Naive B cell (primary cell): ENCODE measurements around the gene CRABP2. TPM values are rescaled to one million over a fixed set of nuclear protein-coding genes. Genes with fewer than 3 reads are reported as not detected.
A peak's percentile ranks its signal among the peaks of the same experiment; 100 is the strongest.

Experiments
- ATAC-seq, 2 donors: fragments of 150-1000 bp; cut with Tn5 transposase; 2 replicates each; pipeline ENCODE4 v1.10.0; 2021; ENCODE audit warnings: low read depth in 2 of 2, mild to moderate bottlenecking in 2 of 2, moderate library complexity in 2 of 2
- DNase-seq: peaks from one replicate; pipeline ENCODE4 v3.0.0; 2022
- H3K27ac Mint-ChIP-seq, 6 donors: one replicate each; pipeline ENCODE4 v1.8.0; 2020 to 2022; ENCODE audit warnings: mild to moderate bottlenecking in 6 of 6, mixed read lengths in 6 of 6, moderate library complexity in 5 of 6, inconsistent platforms in 2 of 6
- H3K27me3 Mint-ChIP-seq, 3 donors: one replicate each; pipeline ENCODE4 v1.8.0; 2021 to 2022; ENCODE audit warnings: mixed read lengths in 3 of 3, mild to moderate bottlenecking in 1 of 3
- H3K36me3 Mint-ChIP-seq, 2 donors: one replicate each; pipeline ENCODE4 v1.8.0; 2020 to 2022; ENCODE audit warnings: mixed read lengths in 2 of 2, inconsistent platforms in 1 of 2, mild to moderate bottlenecking in 1 of 2
- H3K4me1 Mint-ChIP-seq, 3 donors: one replicate each; pipeline ENCODE4 v1.8.0; 2020 to 2022; ENCODE audit warnings: mixed read lengths in 3 of 3, inconsistent platforms in 1 of 3, mild to moderate bottlenecking in 1 of 3, moderate library complexity in 1 of 3
- H3K4me3 Mint-ChIP-seq, 8 donors: one replicate each; pipeline ENCODE4 v1.8.0; 2020 to 2022; ENCODE audit warnings: mild to moderate bottlenecking in 8 of 8, mixed read lengths in 8 of 8, moderate library complexity in 8 of 8, inconsistent platforms in 2 of 8
- H3K9me3 Mint-ChIP-seq, 7 donors: one replicate each; pipeline ENCODE4 v1.8.0; 2020 to 2022; ENCODE audit warnings: mixed read lengths in 7 of 7, mild to moderate bottlenecking in 5 of 7, inconsistent platforms in 2 of 7, moderate library complexity in 1 of 7
- polyA plus RNA-seq, 6 donors: library from polyadenylated mRNA; unstranded; fragments of 300-500 nt; fragmentation: Illumina TruSeq; gene quantifications; one replicate each; pipeline ENCODE4 v1.2.3, GENCODE V29; 2021; ENCODE audit warnings: low read depth in 6 of 6

The CRABP2 gene
- polyA plus RNA-seq, 6 donors from 2014 or later: 0.29 TPM; not detected in 5

DNA sequence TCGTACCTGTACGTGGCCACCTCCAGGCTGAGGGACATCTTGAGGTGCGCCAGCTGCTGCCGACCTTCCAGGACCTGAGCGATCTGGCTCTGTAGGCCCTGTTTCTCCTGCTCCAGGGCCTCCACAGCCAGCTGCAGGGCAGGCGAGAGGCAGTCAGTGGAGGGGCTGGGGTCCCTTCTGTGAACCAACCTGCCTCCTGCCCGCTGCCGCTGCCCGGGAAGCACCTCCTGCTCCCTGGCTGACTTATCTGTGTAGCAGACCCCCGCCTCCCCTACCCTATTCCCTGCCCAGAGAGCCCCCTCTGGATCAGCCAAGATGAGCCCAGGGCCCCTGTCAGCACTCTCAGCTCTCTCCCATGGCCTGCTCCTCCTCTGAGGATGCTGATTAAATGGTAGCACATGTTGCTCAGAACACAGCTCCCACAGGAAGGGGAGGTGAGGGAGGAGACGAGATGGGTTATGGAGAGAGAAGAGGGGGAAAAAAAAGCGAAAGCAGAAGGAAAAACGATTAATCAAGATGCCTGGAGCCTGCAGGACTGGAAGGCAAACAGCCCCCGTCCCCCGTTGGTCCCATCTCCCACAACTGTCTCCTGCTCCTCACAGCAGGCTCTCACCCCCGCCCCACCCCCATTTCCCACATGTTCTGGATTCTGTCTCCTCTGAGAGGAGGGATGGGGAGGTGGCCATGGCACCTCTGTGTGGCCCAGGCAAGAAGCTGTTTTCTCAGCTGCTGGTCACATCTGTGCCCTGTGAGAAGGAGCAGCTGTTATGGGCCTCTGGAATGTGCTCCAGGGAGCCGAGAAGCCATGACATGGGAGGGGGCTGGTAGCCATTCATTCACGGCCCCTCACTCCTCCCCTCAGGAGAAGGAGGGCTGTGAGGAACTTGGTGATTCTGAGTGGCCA, 29.9 kb downstream of the CRABP2 start:
- ATAC-seq: no peak
- peak overlapping the region in 2 of 8 donors; percentile 24 to 77 for H3K4me3 Mint-ChIP-seq

DNA sequence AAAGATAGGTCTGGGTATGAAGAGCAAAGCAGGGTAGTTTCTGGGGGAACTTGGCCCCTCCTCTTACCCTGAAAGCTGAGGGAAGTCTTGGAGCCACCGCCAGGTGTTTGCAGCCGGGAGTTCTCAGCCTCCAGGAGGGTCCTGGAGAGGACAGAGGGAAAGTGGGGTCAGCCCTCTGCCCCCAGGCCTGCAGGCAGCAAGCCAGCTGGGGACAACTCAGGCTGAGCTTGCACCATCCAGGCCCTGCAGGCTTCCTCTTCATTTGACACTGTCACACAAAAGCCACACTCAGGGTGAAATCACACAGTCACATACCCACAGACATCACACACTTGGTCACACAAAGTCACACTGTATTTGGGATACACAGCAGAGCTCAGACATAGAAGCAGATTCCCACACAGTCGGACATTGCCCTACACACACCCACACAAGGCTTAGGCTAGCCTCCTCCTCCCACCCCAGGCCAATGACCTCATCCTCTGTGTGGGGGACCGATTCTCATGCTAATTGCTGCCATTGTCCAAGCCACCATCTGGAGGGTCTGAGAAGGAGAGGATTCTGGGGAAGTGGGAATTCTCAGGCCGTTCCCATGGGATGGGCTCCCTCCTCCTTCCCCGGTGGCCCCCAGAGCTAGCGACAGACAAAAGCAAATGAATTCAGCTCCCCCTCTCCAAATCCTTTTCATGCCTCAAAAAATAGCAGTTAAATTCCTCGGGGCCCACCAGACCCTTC, 31.8 kb downstream of the CRABP2 start:
- Mint-ChIP-seq H3K36me3 (peaks cover 5 to 16% of the 10 kb centered on the region in 2 donors), H3K27ac (no peak overlapping the region), H3K4me3 (no peak overlapping the region), H3K27me3 (peaks cover 38 to 85% (median 76%) of the 10 kb centered on the region in 3 donors), H3K9me3 (no peaks in the 10 kb centered on the region), H3K4me1 (peaks cover 14 to 21% (median 19%) of the 10 kb centered on the region in 3 donors)
- ATAC-seq (no peak), DNase-seq (no peak)

More for the DNA sequence above, 29.9 kb downstream of the CRABP2 start:
- H3K27ac Mint-ChIP-seq: no peak overlapping the region
- H3K27me3 Mint-ChIP-seq: peaks cover 52 to 91% (median 83%) of the 10 kb centered on the region in 3 donors
- peaks cover 14 to 19% (median 18%) of the 10 kb centered on the region in 3 donors for H3K4me1 Mint-ChIP-seq
- no peaks in the 10 kb centered on the region for H3K9me3 Mint-ChIP-seq
- no peak for DNase-seq
- H3K36me3 Mint-ChIP-seq: peaks cover 5 to 16% of the 10 kb centered on the region in 2 donors

DNA sequence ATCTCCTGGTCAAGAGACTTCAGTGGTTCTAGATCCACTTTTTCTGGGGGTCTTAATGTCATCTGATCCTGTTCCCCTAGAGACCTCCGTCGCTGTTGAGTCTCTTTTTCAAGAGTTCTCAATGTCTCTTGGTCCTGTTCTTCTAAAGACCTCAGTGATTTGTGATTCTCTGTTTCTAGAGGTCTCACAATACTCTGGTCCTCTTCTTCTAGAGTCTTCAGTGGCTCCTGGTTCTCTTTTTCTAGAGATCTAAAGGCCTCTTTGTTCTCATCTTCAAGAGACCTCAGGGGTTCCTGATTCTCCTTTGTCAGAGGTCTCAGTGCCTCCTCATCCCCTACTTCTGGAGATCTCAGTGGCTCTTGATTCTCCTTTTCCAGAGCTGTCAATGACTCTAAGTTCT, 33.6 kb downstream of the CRABP2 start:
- Mint-ChIP-seq H3K4me1 (peaks cover 5 to 12% (median 7%) of the 10 kb centered on the region in 3 donors), H3K36me3 (peaks cover 0 to 9% of the 10 kb centered on the region in 2 donors), H3K4me3 (no peak overlapping the region), H3K27me3 (peaks cover 26 to 68% (median 58%) of the 10 kb centered on the region in 3 donors), H3K9me3 (no peaks in the 10 kb centered on the region), H3K27ac (peak overlapping the region in 1 of 6 donors; percentile 17)
- no peak for ATAC-seq
- DNase-seq: no peak

DNA sequence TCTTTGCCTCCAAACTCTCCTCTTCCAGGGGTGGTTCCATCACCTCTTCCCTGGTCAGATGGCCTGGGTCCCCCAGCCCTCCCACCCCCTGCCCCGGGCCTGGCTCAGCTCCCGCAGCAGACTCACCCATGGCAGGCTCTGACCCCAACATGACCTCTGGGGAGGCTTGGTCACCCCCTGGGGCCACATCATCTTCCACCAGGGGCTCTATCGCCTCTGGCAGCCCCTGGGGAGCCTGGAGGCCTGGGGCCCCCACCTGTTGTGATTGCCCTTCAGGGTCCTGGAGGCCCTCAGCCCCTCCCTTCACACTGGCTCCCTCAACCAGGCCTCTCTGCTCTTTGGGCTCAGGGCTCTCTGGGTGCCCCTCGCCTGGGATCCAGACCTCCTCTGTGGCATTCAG, 34.6 kb downstream of the CRABP2 start:
- ATAC-seq (no peak), DNase-seq (no peak)
- H3K4me3 Mint-ChIP-seq: no peak overlapping the region
- H3K27me3 Mint-ChIP-seq: peaks cover 26 to 64% (median 57%) of the 10 kb centered on the region in 3 donors
- peak overlapping the region in 1 of 6 donors; percentile 83 for H3K27ac Mint-ChIP-seq
- H3K9me3 Mint-ChIP-seq: no peaks in the 10 kb centered on the region
- H3K36me3 Mint-ChIP-seq: peaks cover 0 to 9% of the 10 kb centered on the region in 2 donors
- H3K4me1 Mint-ChIP-seq: peaks cover 10 to 19% (median 18%) of the 10 kb centered on the region in 3 donors

DNA sequence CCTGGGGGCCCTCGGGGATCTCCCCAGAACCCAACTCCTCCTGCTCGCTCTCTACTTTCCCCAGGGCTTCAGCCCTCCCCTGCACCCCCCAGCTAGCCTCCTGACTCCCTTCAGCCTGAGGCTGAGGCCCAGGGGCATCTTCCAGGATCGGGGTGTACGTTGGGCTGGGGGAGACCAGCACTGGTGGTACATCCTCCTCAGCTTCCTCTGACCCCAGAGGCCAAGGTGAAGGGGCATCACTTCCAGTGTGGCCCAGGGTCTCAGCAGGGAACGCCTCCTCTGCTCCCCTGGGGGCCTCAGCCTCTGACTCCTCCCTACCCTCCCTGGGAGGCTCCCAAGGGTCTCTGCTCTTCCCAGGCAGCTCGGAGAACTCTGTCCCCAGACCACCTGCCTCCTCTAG, 35.0 kb downstream of the CRABP2 start:
- Mint-ChIP-seq H3K27ac (peak overlapping the region in 1 of 6 donors; percentile 26), H3K27me3 (peaks cover 26 to 62% (median 52%) of the 10 kb centered on the region in 3 donors), H3K9me3 (no peaks in the 10 kb centered on the region), H3K4me3 (no peak overlapping the region), H3K36me3 (peaks cover 0 to 9% of the 10 kb centered on the region in 2 donors), H3K4me1 (peaks cover 14 to 23% (median 22%) of the 10 kb centered on the region in 3 donors)
- ATAC-seq (no peak), DNase-seq (no peak)

DNA sequence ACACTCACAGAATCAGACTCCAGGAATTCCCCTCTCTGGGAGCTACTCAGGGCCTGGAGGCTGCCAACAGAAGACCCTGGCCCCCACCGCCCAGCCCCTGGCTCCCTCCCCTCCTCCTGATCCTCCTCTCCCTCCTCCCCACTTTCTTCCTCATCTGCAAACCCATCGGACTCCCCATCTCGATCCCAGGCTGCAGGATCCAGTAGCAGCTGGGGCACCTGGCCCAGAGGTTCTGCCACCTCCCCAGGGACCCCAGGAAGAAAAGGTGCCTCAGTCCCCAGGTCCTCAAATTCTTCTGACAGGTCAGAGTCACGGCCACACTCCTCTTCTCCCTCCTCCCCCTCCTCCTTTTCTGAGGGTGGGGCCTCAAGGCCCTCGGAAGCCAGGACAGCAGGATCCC, 35.6 kb downstream of the CRABP2 start:
- Mint-ChIP-seq H3K9me3 (no peaks in the 10 kb centered on the region), H3K27me3 (peaks cover 26 to 57% (median 49%) of the 10 kb centered on the region in 3 donors)

DNA sequence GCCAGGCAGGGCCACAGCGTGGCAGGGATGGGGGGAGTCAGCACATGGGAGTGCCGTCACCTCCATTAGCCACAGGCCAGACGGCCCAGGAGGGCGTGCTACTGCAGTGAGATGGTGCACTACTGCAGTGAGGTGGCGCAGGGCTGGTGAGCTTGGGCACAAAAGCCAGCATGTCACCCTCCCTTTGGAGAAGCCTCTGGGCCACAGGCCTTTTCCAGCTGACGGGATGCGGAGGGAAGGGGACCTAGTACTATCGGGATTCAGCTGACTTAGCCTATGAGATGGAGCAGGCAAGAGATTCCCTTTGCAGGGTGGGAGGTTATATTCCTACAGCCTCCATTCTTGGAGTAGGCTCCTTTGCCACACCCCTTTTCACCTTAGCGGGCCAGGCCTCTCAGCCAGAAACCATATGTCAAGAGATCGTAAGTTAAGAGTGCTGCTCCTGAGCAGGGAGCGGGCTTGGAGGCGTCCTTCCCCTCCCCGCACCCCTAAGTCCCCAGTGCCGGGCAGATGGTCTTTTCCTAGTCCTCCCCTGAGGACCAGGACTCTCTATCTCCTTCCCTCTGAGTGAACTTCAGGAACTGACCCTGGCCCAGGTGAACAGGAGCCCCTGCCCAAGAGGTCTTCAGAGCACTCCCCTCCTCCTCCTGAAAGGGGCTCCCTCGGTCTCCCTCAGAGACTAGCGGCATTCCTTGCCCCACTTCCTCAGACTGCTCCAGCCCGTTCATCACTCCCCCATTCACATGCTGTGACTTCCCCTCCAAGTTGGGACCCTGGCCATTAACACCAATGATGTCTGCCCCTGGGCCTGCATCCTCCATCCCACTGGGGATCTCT, 36.4 kb downstream of the CRABP2 start:
- Mint-ChIP-seq H3K27ac (no peak overlapping the region), H3K4me3 (peak overlapping the region in 2 of 8 donors; percentile 70 to 76), H3K36me3 (peaks cover 0 to 9% of the 10 kb centered on the region in 2 donors), H3K4me1 (peaks cover 27 to 35% (median 34%) of the 10 kb centered on the region in 3 donors), H3K27me3 (peaks cover 26 to 49% (median 42%) of the 10 kb centered on the region in 3 donors), H3K9me3 (no peaks in the 10 kb centered on the region)
- DNase-seq (no peak), ATAC-seq (no peak)

More for the DNA sequence above, 35.6 kb downstream of the CRABP2 start:
- peaks cover 0 to 9% of the 10 kb centered on the region in 2 donors for H3K36me3 Mint-ChIP-seq
- peaks cover 20 to 29% (median 28%) of the 10 kb centered on the region in 3 donors for H3K4me1 Mint-ChIP-seq
- no peak overlapping the region for H3K4me3 Mint-ChIP-seq
- ATAC-seq (no peak), DNase-seq (no peak)
- H3K27ac Mint-ChIP-seq: no peak overlapping the region

DNA sequence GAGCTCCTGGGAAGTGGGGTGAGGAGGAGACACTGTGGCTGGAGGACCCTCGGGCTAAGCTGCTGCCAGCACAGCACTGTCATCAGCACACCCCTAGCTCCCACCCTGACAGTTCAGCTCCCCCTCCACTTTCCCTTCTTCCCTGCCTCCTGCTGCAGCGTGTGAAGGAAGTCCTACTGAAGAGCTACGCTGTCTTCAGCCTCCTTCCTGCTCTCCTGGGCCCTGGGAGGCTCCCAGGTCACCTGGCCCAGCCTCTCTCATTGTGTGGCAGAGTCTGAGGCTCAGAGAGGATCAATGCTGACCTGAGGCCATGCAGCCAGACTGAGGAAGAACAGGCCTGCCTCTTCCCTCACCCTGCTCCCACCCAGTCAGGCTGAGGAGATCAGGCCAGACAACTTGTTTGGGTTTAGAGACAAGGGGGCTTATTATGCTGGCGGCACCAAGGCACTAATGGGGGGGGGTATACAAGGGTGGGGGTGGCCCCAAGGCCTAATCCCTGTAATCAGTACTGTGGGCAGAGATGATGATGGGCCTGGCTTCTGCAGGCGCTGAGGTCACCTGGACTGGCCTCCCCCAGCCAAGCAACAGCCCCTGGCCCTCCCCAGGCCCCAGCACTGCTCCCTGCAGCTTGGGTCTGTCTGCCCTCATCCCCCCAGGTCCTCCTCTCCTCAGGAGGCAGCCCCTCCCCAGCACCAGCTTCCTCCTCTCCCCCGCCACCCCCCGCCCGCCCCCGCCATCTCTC, 37.2 kb downstream of the CRABP2 start:
- Mint-ChIP-seq H3K9me3 (no peaks in the 10 kb centered on the region), H3K4me1 (peaks cover 36 to 44% (median 43%) of the 10 kb centered on the region in 3 donors), H3K4me3 (no peak overlapping the region), H3K27me3 (peaks cover 20 to 44% (median 33%) of the 10 kb centered on the region in 3 donors), H3K27ac (peak overlapping the region in 2 of 6 donors; percentile 15 to 85), H3K36me3 (peaks cover 0 to 9% of the 10 kb centered on the region in 2 donors)
- ATAC-seq (no peak), DNase-seq (no peak)

DNA sequence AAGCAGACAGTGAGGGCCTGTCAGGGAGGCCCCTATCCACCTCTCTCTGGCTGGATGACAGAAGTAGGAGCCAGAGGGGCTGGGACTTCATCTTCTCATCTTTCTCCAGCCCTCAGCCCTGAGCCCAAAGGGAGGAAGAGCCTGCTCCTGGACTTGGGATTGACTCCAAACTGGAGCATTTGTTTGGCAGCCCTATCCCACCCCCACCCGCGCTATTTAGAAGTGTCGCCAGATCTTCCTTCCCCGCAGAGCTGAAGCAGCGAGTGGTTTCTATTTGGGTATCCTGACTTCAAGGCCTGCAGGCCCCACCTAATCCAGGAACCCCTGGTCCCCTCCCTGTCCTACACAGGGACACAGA, 37.8 kb downstream of the CRABP2 start:
- H3K27ac Mint-ChIP-seq: peak overlapping the region in 1 of 6 donors; percentile 85
- no peak for ATAC-seq
- H3K9me3 Mint-ChIP-seq: no peaks in the 10 kb centered on the region
- DNase-seq: no peak
- no peak overlapping the region for H3K4me3 Mint-ChIP-seq
- peaks cover 41 to 50% (median 47%) of the 10 kb centered on the region in 3 donors for H3K4me1 Mint-ChIP-seq
- H3K27me3 Mint-ChIP-seq: peaks cover 17 to 44% (median 29%) of the 10 kb centered on the region in 3 donors
- peaks cover 0 to 9% of the 10 kb centered on the region in 2 donors for H3K36me3 Mint-ChIP-seq

DNA sequence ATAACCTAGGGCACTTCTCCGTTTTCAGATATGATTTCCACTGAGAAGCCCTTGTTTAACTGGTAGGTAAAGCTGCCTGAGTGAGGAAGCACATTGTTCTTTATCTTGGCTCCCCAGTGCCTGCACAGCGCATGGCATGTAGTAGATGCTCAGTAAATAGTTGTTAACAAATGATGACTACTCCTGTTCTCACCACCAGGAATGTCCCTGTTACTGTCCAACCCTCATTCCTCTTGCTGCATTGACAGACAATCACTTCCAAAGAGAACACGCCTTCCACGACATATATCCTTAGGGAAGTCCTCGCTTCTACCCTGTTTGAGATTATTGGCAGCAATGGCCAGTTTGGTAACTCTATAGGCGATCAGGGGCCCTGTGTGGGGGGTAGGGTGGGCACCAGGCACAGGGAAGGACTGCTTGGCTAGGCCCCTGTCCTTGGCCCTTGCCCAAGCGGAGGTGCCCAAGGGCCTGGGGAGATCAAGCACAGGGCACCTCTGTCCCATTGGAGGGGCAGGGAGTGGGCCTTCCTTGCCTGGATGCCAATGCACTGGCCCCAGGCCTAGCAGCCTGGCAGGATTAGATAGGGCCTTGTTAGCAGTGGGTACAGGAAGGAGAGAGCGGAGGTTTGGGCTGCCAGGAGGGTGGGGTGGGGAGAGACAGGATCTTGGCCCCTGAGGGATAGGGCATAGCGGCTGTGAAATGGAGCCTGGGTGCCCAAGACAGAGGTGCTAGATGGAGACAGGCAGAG, 38.3 kb downstream of the CRABP2 start:
- peaks cover 12 to 38% (median 23%) of the 10 kb centered on the region in 3 donors for H3K27me3 Mint-ChIP-seq
- DNase-seq (no peak), ATAC-seq (no peak)
- H3K27ac Mint-ChIP-seq: peak overlapping the region in 2 of 6 donors; percentile 78 to 89
- H3K4me1 Mint-ChIP-seq: peaks cover 46 to 55% (median 50%) of the 10 kb centered on the region in 3 donors
- H3K36me3 Mint-ChIP-seq: peaks cover 0 to 9% of the 10 kb centered on the region in 2 donors
- no peaks in the 10 kb centered on the region for H3K9me3 Mint-ChIP-seq
- peak overlapping the region in 1 of 8 donors; percentile 11 for H3K4me3 Mint-ChIP-seq

DNA sequence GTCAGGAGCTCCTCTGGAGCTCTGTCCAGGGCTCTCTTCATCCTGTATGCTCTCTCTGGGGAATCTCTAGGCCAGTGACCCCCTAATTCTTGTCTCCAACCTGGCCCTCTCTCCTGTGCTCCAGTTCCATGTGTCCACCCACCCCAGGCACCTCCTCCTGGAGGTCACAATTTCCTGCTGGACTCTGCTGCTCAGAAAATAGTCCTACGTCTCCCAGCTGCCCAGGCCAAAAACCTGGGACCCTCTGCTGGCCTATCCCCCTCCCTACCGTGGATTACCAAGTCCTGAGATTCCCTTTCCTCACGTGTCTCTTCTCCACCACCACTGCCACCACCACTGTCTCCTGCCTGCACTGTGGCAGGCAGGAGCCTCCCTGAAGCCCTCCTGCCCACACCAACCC, 39.8 kb downstream of the CRABP2 start:
- Mint-ChIP-seq H3K4me1 (peaks cover 58 to 66% (median 61%) of the 10 kb centered on the region in 3 donors), H3K27me3 (peaks cover 0 to 25% (median 8%) of the 10 kb centered on the region in 3 donors), H3K36me3 (no peaks in the 10 kb centered on the region), H3K9me3 (no peaks in the 10 kb centered on the region), H3K27ac (peak overlapping the region in 3 of 6 donors; percentile 35 to 87 (median 64)), H3K4me3 (peak overlapping the region; percentile 38 to 88 (median 69))
- ATAC-seq (no peak), DNase-seq (no peak)
